ENCODE measurements around the gene GPR139.

GPR139 gene

DNA sequence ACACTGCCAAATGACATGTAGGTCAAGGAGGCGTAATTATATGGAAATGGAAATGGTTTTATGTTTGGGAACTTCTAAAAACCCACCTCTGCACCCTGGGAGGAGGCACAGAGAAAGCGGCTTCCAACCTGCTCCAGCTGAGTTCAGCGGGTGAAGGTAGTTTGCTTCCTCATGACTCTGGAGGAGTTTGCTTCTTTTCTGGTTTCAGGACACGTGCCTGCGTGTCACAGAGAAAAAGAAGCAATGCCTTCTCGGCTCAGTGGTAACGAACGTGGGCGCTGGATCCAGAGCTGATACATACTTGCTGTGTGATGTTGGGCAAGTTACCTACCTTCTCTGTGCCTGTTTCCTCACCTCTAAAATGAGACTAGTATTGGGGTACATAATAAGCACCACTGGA is 22.1 kb downstream of the GPR139 start:
- no peak for DNase-seq

DNA sequence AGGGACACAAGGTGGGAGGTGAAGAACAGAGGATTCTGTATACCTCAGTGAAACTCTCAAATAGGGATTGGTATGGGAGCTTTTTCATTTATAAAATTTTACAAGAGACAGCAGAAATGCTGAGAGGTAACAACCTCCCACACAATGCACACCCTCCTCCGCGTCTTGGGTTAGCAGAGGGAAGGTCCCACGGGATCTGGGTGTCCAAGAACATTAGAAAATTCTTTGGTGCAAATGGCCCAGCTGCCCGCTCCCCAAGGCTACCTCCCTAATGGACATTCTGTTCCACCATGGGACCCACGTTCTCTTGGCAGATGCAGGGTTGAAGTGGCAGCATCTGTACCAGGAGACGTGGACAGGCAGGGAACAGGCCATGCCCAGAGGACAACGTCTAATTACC is 22.5 kb downstream of the GPR139 start:
- no peak for DNase-seq

DNA sequence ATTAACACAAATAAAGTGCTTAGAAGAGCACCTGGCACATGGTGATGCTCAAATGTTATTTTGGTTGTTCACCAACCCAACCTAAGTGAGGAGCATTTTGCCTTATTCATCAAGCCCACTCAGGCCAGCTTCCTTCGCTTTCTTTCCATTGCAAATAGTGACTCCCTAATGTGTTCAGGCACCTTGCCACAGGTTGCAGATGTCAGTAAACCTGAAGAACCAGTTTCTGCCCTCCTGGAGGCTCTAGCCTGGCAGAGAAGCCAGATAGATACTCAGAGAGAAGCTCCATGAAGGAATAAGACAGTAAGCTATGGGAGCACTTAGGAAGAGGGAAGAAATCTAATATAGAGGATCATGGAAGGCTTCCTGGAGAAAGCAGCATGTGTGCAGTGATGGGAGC is 23.9 kb downstream of the GPR139 start:
- DNase-seq = no peak

DNA sequence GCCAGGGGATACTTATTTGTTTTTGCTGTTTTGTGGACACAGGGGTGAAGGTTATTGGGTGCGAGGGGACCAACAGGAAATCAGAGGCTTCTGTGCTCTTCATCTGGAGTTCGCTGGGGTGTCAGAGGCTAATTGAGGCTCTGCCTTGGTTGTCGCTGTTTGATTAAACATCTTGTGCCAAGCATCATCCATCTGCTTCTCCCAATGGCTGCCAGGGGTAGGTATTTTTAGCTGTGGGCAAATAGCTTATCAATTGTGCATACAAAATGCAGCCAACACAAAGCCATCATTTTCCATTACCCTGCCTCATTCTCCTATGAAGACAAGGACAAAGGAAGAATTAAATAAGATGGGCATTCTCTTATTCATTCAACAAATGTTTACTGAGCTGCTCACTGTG is 27.8 kb downstream of the GPR139 start:
- no peak for DNase-seq

DNA sequence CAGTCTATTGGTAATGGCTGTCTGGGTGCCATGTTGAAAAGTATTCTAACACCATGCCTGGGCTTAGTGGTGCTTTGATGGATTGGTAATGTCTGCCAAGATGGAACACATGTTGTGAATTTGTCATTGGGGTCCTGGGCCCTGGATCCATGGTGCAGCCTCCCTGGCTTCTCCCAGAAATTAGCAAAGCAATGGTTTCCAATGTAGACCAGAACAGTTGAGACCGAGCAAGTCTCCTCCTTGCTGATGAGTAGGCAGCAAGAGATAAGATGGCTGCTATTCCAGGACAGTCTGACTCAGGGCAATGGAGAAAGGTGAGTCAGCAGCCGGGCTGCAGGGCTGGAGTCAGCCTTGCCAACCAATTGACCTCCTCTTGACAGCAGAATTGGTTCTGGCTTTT is 30.8 kb downstream of the GPR139 start:
- DNase-seq = no peak

DNA sequence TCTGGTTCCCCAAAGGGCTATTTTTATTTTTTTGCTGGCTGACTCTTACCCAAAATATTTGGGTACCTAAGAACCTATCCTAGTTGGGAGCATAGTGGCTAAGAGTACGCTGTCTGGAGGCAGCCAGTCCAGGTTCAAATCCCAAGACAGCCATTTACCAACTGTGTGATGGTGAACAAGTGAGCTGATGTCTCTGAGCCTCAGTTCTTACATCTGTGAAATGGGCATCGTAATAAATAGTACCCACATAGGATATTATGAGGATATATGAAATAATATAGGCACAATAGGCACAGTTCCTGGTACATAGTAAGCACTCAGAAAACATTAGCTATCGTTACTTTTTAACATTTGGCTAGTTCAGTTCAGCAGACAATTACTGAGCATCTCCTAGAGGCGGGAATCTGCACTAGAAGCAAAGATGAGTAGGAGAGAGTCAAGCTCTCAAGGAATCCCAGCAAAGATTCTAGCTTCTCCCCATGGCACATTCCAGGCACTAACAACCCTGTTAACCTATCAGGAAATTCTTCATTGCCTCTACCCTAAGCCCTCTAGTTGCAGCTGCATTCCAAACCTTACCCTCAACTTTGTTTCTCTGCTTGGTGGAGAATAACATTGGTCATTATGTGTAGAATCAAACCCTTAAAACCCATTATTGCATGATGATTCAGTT is 31.6 kb downstream of the GPR139 start:
- no peak for DNase-seq

DNA sequence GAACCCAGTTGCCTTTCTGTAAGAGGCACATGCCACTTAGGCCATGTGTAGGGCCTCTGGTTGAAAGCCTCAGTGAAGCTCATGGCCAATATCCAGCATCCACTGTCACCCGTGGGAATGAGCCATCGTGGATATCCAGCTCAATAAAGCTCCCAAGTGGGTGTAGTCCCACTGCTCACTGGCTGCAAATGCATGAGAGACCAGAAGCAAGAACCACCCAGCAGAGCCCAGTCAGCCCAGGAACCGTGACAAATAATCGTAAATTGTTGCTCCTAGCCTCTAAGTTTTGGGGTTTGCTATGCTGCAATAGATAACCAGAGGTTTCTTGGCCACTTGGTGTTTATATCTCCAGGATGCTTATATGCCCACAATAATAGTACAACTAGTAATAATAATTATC is 33.7 kb downstream of the GPR139 start:
- no peak for DNase-seq

DNA sequence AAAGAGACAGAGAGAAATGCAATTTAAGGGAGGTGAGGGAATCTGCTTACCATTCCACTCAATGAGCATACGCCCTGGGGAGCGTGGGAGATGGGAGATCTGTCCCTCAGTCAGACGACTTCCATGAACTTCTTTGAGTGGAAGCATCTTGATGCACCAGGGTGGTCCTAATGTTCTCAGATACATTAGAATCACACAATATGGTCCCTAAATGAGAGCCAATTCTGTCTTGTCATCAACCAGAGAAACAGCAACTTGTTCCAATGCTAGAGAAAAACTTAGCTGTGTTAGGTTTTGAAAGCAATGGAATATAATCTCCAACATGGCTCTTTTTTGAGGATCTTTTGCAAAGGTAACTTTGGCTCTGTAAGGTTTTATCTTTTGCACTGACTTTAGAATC is 44.1 kb downstream of the GPR139 start:
- DNase-seq = no peak

DNA sequence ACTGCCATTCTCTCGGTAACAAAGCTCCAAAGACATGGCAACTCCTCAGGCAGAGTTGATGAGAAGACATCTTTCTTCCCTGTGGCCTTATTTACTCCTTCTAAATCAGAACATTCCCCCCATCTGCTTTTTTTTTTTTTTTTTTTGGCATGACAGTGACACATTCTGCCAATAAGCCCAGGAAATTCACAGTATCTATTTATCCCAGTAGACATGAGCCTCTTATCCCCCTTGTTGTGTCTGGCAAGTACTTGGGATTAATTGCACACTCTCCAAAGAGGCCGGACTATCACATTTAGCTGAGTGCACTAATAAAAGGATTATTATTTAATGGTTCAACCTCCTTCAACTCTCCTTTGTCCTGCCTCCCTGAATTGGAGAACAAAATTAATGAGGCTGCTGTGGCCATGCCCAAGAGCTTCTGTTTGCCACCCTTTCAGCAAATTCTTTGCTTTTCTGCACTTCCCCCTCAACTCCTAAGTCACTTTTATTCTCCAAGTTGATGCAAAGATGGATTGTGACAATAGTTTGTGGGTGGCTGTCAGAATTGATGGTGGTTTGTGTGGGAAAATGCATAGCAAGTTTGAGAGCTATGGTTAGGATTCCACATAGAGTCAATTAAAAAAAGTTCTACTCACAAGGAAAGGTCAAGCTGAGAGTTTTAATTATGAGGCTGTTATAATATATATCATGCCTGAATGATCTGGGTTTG is 47.2 kb downstream of the GPR139 start:
- no peak for DNase-seq

DNA sequence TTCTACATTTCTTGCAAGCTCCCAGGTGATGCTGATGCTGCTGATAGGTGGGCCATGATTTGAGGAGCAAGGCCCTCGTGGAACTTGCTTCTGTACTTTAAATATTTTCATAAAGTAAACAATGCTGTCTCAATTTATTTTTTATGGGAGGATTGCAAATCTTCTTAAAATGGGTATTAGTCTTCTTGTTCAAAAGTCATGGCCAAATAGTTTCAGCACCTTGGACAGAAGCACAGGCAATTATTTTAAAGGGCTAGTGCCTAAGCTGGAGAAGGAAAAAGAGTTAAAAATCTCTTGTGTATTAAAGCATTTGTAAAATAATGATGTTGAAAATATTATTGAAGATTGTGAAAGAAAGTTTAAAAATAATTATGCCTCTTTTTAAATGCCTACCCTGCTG is 50.5 kb downstream of the GPR139 start:
- no peak for DNase-seq

DNA sequence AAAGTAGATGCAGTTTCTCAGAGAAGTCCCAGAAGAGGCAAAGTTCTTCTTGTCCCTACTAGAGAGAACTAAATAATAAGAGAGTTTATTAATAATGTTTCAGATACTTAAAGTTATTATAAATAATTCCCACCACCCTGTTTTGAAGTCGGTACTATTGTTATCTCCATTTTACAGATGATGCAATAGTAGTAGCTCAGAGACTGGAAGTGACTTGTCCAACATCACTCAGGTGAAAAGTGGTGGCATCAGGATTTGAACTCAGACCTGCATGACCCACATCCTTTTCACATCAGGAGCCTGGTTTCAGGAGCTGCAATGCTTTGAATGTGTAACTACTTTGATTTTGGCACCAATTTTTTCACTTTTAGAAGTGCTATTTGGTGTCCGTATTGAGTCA is 52.7 kb downstream of the GPR139 start:
- no peak for DNase-seq

DNA sequence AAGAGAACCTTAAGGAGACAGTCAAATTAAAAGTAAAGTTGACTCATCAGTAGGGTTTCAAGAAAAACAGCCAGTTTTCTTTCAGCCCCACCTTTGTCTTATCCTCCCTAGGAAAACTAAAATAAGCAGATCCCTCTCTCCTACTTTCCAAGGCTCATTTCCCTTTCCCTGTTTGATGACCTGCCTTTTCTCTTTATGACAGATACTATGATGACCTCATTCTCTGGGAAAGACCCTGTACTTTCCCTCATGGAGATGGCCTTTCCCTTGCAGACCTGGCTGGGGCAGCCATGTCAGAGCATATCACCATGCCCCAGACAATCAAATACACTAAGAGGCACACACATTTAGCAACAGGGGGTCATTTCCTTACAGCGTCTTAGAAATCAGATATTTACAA is 53.6 kb downstream of the GPR139 start:
- DNase-seq = no peak

DNA sequence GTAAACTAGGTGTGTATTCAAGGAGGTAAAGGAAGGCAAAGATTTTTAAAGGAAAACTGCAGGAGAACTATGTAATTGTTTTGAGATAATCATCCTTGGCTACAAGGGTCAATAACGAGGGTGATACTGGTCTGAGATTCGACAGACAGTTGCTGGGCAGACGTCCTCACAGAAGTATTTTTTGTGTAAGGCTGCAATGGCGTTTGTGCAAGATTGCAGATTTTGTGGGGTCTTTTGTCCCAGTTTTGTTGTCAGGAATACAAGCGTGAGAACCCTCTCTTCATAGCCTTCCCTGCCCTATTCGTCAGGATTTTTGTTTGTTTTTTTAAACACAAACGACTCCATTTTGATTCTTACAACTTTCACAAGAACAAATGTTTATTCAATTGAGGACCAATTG is 57.5 kb downstream of the GPR139 start:
- DNase-seq = no peak

DNA sequence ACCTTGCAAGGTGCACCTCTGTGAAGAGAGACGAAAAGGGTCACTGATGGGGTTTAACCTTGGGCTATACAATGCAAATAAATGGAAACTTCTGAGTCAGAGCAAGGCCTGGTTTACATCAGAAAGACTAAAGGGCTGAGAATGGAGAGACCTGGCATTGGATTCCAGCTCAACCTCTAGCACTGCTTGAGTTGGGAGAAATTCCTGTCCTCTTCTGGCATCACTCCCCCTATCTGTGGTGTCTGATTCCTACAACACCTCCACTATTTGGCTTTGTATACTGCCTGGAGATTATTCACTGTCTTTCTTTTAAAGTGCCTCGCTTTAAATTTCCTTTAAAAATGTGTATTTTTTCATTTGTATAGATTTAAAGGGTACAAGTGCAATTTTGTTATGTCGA is 68.8 kb downstream of the GPR139 start:
- DNase-seq = no peak

DNA sequence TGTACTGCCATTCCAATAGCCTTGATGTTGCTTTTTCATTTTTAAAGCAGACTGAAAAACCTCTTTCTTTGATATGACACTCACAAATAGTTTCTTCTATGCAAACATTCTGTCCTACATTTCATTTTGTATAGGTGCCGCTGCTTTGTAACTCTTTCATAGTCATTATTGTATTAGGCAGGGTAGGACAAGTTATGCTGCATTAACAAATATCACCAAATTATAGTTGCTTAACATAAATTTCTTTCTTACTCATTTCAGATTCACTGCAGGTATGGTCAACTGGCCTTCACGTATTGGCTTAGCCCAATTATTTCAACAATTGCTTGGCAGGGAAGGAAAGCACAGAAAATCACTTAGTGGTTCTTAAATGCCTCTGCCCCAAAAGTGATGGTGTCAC is 70.8 kb downstream of the GPR139 start:
- DNase-seq = no peak

DNA sequence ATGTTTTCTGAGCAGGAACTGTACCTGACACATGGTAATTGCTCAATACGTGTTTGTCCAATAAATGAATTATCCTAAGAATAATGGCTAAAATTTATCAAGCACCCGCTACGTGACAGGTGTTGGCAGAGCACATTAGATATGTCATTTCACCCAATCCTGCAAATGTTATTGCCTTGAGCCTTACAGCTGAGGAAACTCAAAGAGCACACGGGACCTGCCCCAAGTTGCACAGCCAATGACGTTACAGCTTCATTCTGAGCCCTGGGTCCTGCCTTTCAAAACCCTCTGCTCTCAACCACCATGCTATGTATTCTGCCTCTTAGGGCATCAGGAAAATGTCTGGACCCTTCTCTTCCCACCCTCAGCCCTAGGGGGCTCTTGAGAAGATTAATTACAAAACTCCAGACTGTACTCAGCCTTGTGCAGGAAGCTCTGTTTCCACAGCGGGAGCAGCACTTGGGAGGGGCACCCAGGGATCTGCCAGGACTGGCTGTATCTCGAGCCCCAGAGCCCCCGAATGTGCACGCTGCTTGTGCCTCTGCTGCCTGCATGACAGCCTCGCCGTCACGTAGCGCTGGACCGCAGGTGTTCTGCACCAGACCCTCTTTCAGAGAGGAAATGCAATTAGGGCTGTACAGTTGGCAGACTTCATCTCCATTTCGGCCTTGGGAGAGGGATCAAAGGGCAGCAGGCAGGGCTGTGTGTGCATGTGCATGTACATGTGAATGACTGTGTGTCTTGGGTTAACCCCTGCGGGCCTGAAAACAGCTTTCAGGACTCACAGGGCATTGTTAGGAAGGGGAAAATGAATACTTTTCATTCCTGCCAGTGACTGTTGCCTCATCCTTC is 71.6 kb downstream of the GPR139 start:
- DNase-seq = no peak

DNA sequence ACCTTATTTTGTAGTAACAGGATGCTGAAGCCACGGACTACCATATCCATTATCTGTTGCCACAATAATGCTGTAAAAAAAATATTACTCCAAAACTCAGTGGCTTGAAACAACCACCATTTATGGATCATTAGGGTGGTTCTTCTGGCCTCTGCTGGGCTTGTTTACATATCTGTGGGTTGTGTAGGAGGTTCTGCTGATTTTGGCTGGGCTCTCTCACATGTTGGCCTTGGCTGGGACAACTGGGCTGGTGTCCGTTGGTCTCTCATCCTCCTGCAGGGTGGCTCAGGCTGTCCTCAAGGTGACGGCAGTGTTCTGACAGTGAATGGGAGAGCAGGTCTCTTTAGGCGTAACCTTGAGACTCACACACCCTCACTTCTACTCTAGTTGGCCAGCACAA is 76.0 kb downstream of the GPR139 start:
- no peak for DNase-seq

DNA sequence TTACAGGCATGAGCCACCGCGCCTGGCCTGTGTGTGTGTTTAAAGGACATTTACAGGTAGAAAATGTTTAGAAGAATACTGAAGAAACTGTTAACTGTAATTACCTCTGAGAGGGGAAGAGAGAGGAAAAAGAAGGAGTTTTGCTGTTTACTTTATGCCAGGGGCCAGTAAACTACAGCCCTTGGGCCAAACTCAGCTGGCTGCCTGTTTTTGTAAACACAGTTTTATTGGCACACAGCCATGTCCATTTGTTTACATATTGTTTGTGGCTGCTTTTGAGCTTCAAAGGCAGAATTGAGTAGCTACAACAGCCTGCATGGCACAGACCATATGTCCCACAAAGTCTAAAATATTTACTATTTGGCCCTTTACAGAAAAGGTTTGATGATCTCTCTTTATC is 76.4 kb downstream of the GPR139 start:
- DNase-seq = no peak

DNA sequence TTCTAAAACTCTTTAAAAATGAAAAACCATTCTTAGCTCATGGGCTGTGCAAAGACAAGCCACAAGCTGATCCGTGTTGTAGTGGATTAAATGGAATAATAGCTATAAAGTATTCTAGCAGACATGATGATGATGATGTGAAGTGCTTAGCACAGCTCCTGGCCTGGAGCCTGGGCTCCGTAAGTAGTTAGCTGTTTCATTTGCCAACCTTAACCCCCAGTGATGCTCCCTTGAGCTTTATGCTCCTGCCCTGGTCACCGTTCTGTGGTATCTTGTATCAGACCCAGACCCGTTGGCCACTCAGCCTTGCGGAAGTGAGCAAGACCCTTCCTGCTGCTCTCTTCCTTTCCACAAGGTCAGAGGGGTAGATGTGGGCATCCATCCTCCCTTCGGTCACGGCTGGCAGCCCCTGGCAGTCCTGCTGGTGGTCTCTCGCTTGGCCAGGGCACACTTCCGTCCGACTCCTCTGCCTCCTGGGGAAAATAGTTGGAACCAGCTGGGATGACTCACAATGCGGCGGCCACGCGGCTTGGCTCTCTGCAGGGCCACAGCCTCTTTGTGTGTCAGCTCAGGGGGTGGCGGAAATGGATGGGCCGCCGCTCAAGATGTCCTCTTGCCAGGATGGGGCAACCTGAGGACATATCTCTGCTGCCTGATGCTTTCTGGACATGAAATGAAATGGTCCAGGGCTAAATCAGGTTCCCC is 79.1 kb downstream of the GPR139 start:
- no peak for DNase-seq

DNA sequence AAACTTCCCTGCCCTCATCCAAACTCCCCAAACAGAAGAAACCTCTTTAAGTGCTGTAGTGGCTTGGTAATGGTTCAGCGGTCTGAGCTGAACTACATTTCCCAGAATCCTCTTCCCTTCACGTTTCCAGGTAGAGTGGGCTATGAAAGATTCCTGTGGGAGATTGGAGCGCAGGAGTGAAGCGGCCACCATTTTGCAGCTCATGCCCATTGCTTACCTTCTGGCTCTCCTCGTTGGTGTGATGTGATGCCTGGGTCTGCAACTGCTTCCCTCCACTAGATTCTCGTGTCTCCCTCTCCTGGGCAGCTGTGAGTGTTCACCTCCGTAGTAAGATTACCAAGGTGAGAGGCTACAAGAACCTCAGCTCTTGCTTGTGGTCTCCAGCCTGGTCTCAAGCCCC is 82.1 kb downstream of the GPR139 start:
- no peak for DNase-seq

DNA sequence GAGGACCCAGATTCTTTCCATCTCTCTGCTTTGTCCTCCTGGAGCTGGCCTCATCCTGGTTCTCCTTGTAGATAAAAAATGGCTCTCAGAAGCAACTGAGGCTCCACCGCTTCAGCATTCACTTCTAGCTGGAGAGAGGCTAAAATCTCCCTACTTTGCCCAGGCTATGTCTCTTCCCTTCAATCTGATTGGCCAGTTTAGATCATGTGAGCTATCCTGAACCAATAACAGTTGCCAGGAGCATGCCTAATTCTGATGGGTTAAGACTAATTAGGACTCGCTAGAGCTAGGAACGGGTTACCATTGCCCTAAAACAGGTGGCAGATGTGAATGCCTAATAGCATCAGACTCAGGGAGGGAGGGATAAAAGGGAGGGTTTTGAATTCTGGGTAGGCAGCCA is 89.6 kb downstream of the GPR139 start:
- no peak for DNase-seq

Data from stimulated activated CD4-positive, alpha-beta T cell treated with anti-CD3 and anti-CD28 coated beads, Interleukin-2, amount 100 ng/mL, for 48 hours (primary cell).